Aorta (tissue), 5 donors: Measurements from ENCODE around the gene PAQR9. TPM values are rescaled to one million over a fixed set of nuclear protein-coding genes. Genes with fewer than 3 reads are reported as not detected.

Experiments
- ATAC-seq: fragments of 200-7000 bp; cut with Tn5 transposase; one replicate; pipeline ENCODE4 v1.9.1; 2022; ENCODE audit warnings: moderate library complexity; ENCODE audit not compliant: low FRiP score
- DNase-seq, 2 donors: peaks; one replicate each; pipeline ENCODE4 v3.0.0-alpha.2; 2020
- H3K27ac ChIP-seq, 2 donors: one replicate each; pipeline ENCODE4 v1.5.1; 2013; ENCODE audit warnings: low read length in 2 of 2, mild to moderate bottlenecking in 2 of 2, moderate library complexity in 2 of 2, control low read depth in 1 of 2, inconsistent platforms in 1 of 2, low read depth in 1 of 2
- H3K27me3 ChIP-seq, 2 donors: one replicate each; pipeline ENCODE4 v1.6.1; 2013; ENCODE audit warnings: control low read depth in 1 of 2, low read length in 1 of 2, mild to moderate bottlenecking in 1 of 2, moderate library complexity in 1 of 2; ENCODE audit not compliant: insufficient read depth in 2 of 2, control insufficient read depth in 1 of 2
- H3K36me3 ChIP-seq, 2 donors: one replicate each; pipeline ENCODE4 v1.6.1; 2013; ENCODE audit warnings: control low read depth in 1 of 2, low read length in 1 of 2, mild to moderate bottlenecking in 1 of 2; ENCODE audit not compliant: insufficient read depth in 2 of 2, control insufficient read depth in 1 of 2
- H3K4me1 ChIP-seq, 2 donors: one replicate each; pipeline ENCODE4 v1.6.1; 2013; ENCODE audit warnings: low read length in 2 of 2, control low read depth in 1 of 2, mild to moderate bottlenecking in 1 of 2, moderate library complexity in 1 of 2; ENCODE audit not compliant: insufficient read depth in 2 of 2, control insufficient read depth in 1 of 2
- H3K4me3 ChIP-seq, 2 donors: one replicate each; pipeline ENCODE4 v1.5.1; 2013; ENCODE audit warnings: low read length in 2 of 2, control low read depth in 1 of 2, mild to moderate bottlenecking in 1 of 2
- H3K9me3 ChIP-seq: one replicate; pipeline ENCODE4 v1.6.1; 2013; ENCODE audit warnings: mild to moderate bottlenecking, low read length; ENCODE audit not compliant: control insufficient read depth
- WGBS, 2 donors: extraction: QIAGEN DNeasy Blood & Tissue Kit; methylation state at CpG; one replicate each; pipeline ENCODE4 v1.1.7; 2013; 5-methylcytosine and 5-hydroxymethylcytosine counted together
- intact Hi-C, 2 donors: fragments of 100-400 bp; cut with DNase I; formaldehyde crosslinking; loops; one replicate each; pipeline versions ENCODE4 v1.14.2 to v1.15.0; 2022
- polyA plus RNA-seq, 2 donors: library from polyadenylated mRNA; stranded (reverse); fragments of 200-250 nt; gene quantifications; one replicate each; pipeline ENCODE4 v1.2.3, GENCODE V29; 2013
- total RNA-seq, 2 donors: library from RNA; stranded (reverse); fragmentation: NEBNext Ultra II Directional; extraction: Animal tissue kit (Norgen Biotek cat#: 25700); gene quantifications; one replicate each; pipeline ENCODE4 v1.2.1, GENCODE V29; 2021
- donor health status: healthy with polysubstance abuse.
- donor health status: Bipolar disorder and iron deficiency.
- donor health status: DM: no; HTN: no; CAD: no.
- donor health status: DM: no; HTN: no; CAD: no.
- donor health status: DM: yes; HTN: yes; CAD: no.

Gene PAQR9
- total and polyA plus RNA-seq, 4 donors: not detected

DNA sequence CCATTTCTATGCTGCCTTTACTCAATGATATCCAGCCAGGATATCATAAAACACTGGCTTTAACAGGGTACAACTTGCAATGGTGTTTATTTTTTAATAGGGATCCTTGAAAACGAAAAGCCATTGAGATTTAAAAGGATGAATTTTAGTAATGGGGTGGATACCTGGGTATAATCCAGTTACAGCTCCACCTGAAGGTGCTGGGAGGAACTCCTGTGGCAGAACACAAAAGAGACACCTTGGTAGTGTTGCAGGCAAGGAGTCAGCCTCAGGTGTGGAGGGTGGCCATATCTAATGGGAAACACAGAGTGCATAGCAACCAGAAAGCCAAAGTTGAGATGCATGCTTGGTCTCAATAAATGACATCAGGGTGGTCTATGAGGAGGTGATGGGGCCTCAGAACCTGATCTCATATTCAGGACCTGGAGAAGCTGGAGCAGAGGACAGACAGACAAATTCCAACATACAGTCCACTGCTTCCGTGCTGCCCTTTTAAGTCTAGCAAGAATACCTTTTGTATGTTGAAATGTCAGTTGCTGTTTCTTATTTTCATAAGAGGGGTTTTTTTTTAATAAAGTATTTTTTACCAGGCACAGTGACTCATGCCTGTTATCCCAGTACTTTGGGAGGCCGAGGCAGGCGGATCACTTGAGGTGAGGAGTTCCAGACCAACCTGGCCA, 12.0 kb upstream of the PAQR9 start:
- Histone ChIP-seq H3K27ac (no peak overlapping the region), H3K4me1 (no peaks in the 10 kb centered on the region), H3K4me3 (no peak overlapping the region), H3K27me3 (no peaks in the 10 kb centered on the region), H3K36me3 (no peaks in the 10 kb centered on the region), H3K9me3 (no peaks in the 10 kb centered on the region)
- DNase-seq: no peak
- no peak for ATAC-seq
- WGBS, 2 donors: 76 to 82% methylated on average over 4 of the region's 4 CpGs
- intact Hi-C loops: loop anchor here in 1 of 2 donors (5.0 kb wide), 1 partner anchor 88 kb away; the partner anchor contains the start of gene PCOLCE2

DNA sequence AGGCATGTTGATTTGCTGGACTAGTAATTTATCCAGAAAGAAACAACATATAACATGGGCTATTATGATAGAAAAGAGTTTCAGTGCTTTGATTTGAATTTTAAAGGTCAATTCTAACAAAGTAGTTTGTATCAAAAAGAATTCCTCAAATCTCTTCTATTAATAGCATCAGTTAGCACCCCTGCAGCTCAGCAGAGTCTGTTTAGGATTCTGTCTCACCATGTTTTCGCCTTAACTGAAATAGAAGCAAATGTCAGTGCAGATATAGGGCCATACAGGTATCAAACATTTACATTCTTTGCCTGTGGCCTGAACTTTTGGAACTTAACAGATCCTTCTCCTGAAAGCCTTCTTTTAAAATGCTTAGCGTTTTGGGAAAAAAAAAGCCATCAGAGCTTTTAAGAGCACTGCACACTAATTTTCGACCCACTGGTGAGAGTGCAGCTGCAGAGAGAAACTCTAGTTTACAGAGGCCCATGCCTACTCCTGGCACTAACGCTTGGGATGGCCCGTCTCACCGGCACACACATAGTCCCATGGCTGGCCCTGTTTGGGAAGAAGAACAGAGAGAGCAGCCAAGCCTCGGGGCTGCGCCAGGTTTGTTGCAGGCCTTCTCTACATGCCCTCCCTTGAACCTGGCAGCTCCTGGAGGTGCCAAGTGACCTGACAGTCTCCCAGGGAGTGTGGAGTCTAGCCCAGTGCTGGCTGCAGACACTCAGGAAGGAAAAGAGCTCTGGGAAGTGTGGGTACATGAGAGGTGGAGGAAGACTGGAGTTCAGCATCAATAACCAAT, 9.9 kb upstream of the PAQR9 start:
- WGBS, 2 donors: 43 to 49% methylated on average over 8 of the region's 8 CpGs
- H3K27me3 ChIP-seq: no peaks in the 10 kb centered on the region
- H3K36me3 ChIP-seq: no peaks in the 10 kb centered on the region
- no peaks in the 10 kb centered on the region for H3K4me1 ChIP-seq
- H3K4me3 ChIP-seq: no peak overlapping the region
- H3K27ac ChIP-seq: no peak overlapping the region
- DNase-seq (no peak), ATAC-seq (no peak)
- no peaks in the 10 kb centered on the region for H3K9me3 ChIP-seq
- intact Hi-C loops: no loop called here

GRCh38 chr3:142972092-142972753, 8.7 kb upstream of the PAQR9 start:
- H3K4me3 ChIP-seq: no peak overlapping the region
- DNase-seq (no peak), ATAC-seq (no peak)
- H3K27ac ChIP-seq: no peak overlapping the region
- no peaks in the 10 kb centered on the region for H3K9me3 ChIP-seq
- no peaks in the 10 kb centered on the region for H3K27me3 ChIP-seq
- 88 to 93% methylated on average over 7 of the region's 7 CpGs for WGBS, 2 donors
- intact Hi-C loops: no loop called here
- no peaks in the 10 kb centered on the region for H3K4me1 ChIP-seq
- H3K36me3 ChIP-seq: no peaks in the 10 kb centered on the region

GRCh38 chr3:142971431-142971830, 8.0 kb upstream of the PAQR9 start:
- 85 to 86% methylated on average over 3 of the region's 3 CpGs for WGBS, 2 donors
- Histone ChIP-seq H3K36me3 (no peaks in the 10 kb centered on the region), H3K27ac (no peak overlapping the region), H3K4me1 (no peaks in the 10 kb centered on the region), H3K27me3 (no peaks in the 10 kb centered on the region), H3K4me3 (no peak overlapping the region), H3K9me3 (no peaks in the 10 kb centered on the region)
- DNase-seq: no peak
- no peak for ATAC-seq
- intact Hi-C loops: no loop called here

DNA sequence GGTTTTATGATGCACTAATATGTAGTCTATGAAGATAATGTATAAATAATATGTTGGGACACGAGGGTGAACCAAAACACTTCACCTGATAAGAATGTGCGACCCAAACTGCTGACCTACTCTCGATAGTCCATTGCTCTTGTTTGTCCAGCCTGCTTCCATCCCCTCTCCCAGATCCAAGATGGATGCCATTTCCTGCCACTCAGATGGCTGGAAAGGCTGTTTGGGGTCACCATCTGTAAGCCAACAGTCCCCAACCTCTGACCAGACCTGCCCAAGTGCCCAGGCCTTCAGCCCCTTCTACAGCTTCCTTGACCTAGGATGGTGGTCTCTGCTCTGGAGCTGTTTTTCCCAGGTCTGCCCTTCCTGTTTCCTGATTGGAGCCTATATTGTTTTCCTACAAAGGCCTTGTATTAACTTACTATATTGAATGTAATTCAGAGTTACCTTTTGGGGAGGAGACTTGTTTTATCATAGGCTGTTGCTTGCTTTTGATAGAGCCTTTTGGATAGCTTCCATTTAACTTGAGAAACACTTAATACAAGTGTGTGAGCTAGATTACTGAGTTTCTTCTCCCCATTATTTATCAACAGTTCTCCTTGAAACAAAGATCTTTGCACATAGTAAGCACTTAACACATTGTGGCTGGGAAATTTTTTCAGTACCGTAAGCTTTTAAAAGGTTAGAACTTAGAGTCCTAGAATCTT, 5.0 kb upstream of the PAQR9 start:
- intact Hi-C loops: no loop called here
- Histone ChIP-seq H3K36me3 (no peaks in the 10 kb centered on the region), H3K9me3 (no peaks in the 10 kb centered on the region), H3K4me1 (no peaks in the 10 kb centered on the region), H3K27ac (no peak overlapping the region), H3K4me3 (no peak overlapping the region), H3K27me3 (no peaks in the 10 kb centered on the region)
- DNase-seq (no peak), ATAC-seq (no peak)
- WGBS, 2 donors: 76 to 83% methylated on average over 4 of the region's 4 CpGs

GRCh38 chr3:142966808-142967207, 3.3 kb upstream of the PAQR9 start:
- WGBS, 2 donors: 90 to 92% methylated on average over 2 of the region's 2 CpGs
- DNase-seq (no peak), ATAC-seq (no peak)
- Histone ChIP-seq H3K27me3 (no peaks in the 10 kb centered on the region), H3K36me3 (no peaks in the 10 kb centered on the region), H3K4me3 (no peak overlapping the region), H3K4me1 (no peaks in the 10 kb centered on the region), H3K9me3 (no peaks in the 10 kb centered on the region), H3K27ac (no peak overlapping the region)
- intact Hi-C loops: no loop called here

DNA sequence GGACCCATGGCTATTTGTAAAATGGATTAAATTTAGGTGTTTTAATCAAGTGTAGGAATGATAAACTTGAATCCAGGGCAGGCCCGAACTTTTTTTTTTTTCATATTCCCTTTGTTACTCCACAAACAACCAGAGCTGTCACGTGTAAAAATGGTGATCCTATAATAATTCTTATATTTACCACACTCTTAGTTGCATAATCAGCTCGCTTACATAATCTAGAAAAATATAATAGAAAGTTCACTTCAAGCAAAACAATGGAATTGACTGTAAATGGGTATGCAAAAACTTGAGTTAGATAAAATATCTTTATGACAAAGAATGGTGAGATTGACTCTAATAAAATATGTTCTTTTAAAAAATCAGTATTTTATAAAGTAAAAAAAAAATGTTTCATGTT, 2.1 kb upstream of the PAQR9 start:
- intact Hi-C loops: no loop called here
- Histone ChIP-seq H3K4me1 (no peaks in the 10 kb centered on the region), H3K36me3 (no peaks in the 10 kb centered on the region), H3K9me3 (no peaks in the 10 kb centered on the region), H3K4me3 (no peak overlapping the region), H3K27ac (no peak overlapping the region), H3K27me3 (no peaks in the 10 kb centered on the region)
- no peak for ATAC-seq
- WGBS, 2 donors: 87 to 91% methylated on average over 3 of the region's 3 CpGs
- DNase-seq: no peak

- H3K4me3 ChIP-seq: peak overlapping the region; percentile 49 to 50
- ATAC-seq: no peak
- intact Hi-C loops: no loop called here
- H3K27me3 ChIP-seq: no peaks in the 10 kb centered on the region
- H3K9me3 ChIP-seq: no peaks in the 10 kb centered on the region
- DNase-seq: no peak
- WGBS, 2 donors: 0 to 1% methylated on average over 12 to 35 of the region's 35 CpGs
- H3K27ac ChIP-seq: no peak overlapping the region
- H3K4me1 ChIP-seq: no peaks in the 10 kb centered on the region
- H3K36me3 ChIP-seq: no peaks in the 10 kb centered on the region
These were observed 299 bp downstream of the PAQR9 start for GRCh38 chr3:142963234-142963515.
